ENCODE data around the gene ANK2.

GRCh38 chr4:113293043-113293560, 243.6 kb downstream of the ANK2 start:
- no peak for TF ChIP-seq BRCA1 (CRISPR knock-in tag; IDR thresholded peaks at IDR 0.05)
- no peak for TF ChIP-seq KLF12 (CRISPR knock-in tag; IDR thresholded peaks at IDR 0.05; ENCODE audit: borderline replicate concordance)
- no peak for TF ChIP-seq REPIN1 (CRISPR knock-in tag; IDR thresholded peaks at IDR 0.05; ENCODE audit: borderline replicate concordance, low read depth)
- no peak for TF ChIP-seq MED1 (CRISPR knock-in tag; IDR thresholded peaks at IDR 0.05)
- no peak for TF ChIP-seq RAD21 (CRISPR knock-in tag; IDR thresholded peaks at IDR 0.05)
- TF ChIP-seq BRF2 (CRISPR knock-in tag; IDR thresholded peaks at IDR 0.05): no peak
- TF ChIP-seq EP300 (IDR thresholded peaks at IDR 0.05; ENCODE audit: low read depth in 2 of 2, low read length in 2 of 2): no peak
- TF ChIP-seq EP300 (CRISPR knock-in tag; IDR thresholded peaks at IDR 0.05; ENCODE audit: borderline replicate concordance): no peak
- no peak for TF ChIP-seq BCL6 (CRISPR knock-in tag; IDR thresholded peaks at IDR 0.05)
- TF ChIP-seq SRF (IDR thresholded peaks at IDR 0.05; ENCODE audit: low read depth, low read length): no peak
- TF ChIP-seq POLR2A (IDR thresholded peaks at IDR 0.05; ENCODE audit: insufficient read depth in 1 of 2, low read depth in 2 of 2, low read length in 2 of 2): no peak
- no peak for TF ChIP-seq CTCF (CRISPR knock-in tag; IDR thresholded peaks at IDR 0.05)
- no peak for TF ChIP-seq ATF4 (CRISPR knock-in tag; IDR thresholded peaks at IDR 0.05)
- no peak for TF ChIP-seq FOXA3 (CRISPR knock-in tag; IDR thresholded peaks at IDR 0.05)
- TF ChIP-seq NFRKB (IDR thresholded peaks at IDR 0.05): no peak
